ENCODE data around the gene HEPHL1.

- TF ChIP-seq CTCF (IDR thresholded peaks at IDR 0.05; ENCODE audit: low read length): no peak
- no peak for TF ChIP-seq EZH2phosphoT487 (IDR thresholded peaks at IDR 0.05; ENCODE audit: low read length)
These were observed 13.1 kb downstream of the HEPHL1 start for GRCh38 chr11:94034207-94034606.
